Subcutaneous abdominal adipose tissue (tissue), 5 donors: ENCODE measurements around the gene CADPS2.

Source experiments
- H3K27ac ChIP-seq: one replicate; pipeline ENCODE4 v1.7.0; 2013; ENCODE audit warnings: low read depth, mild to moderate bottlenecking, inconsistent platforms, low read length, moderate library complexity
- H3K27me3 ChIP-seq, 5 donors: one replicate each; pipeline ENCODE4 v1.7.0; 2013; ENCODE audit warnings: low read length in 5 of 5, inconsistent platforms in 1 of 5; ENCODE audit not compliant: control insufficient read depth in 5 of 5, insufficient read depth in 4 of 5
- H3K36me3 ChIP-seq, 5 donors: one replicate each; pipeline ENCODE4 v1.7.0; 2013; ENCODE audit warnings: low read length in 5 of 5; ENCODE audit not compliant: control insufficient read depth in 5 of 5, insufficient read depth in 5 of 5
- H3K4me1 ChIP-seq, 5 donors: one replicate each; pipeline ENCODE4 v1.7.0; 2013; ENCODE audit warnings: low read length in 5 of 5, mild to moderate bottlenecking in 3 of 5, moderate library complexity in 1 of 5; ENCODE audit not compliant: control insufficient read depth in 5 of 5, insufficient read depth in 5 of 5
- H3K4me3 ChIP-seq, 5 donors: one replicate each; pipeline ENCODE4 v1.7.0; 2013; ENCODE audit warnings: low read length in 5 of 5, low read depth in 1 of 5
- H3K9ac ChIP-seq, 5 donors: one replicate each; pipeline ENCODE4 v1.7.0; 2013; ENCODE audit warnings: low read length in 5 of 5, mild to moderate bottlenecking in 4 of 5, moderate library complexity in 3 of 5
- H3K9me3 ChIP-seq, 5 donors: one replicate each; pipeline ENCODE4 v1.7.0; 2013; ENCODE audit warnings: low read length in 5 of 5; ENCODE audit not compliant: control insufficient read depth in 5 of 5
- donor health status: healthy.
- donor health status: healthy.
- donor health status: healthy.
- donor health status: healthy.
- donor health status: healthy.

The CADPS2 gene

DNA sequence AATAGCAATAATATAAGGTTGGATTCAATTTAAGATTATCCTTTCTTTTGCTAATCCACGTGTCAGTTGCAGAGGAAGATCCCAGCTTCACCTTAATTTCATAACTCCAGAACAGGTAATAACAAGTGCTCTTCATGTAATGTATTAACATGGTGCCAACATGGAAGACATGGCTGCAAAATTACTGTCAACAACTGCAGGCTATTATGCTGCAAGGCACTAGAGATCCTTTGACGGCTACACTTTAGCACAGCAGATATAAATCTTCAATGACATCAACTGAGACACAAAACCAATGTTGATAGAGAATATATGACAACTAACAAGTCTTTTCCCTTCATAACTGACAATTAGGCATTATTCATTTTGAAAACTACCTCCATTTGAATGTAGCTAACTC lies 283.5 kb downstream of the CADPS2 start:
- Histone ChIP-seq H3K36me3 (no peaks in the 10 kb centered on the region), H3K4me3 (no peak overlapping the region), H3K27ac (no peak overlapping the region), H3K4me1 (no peaks in the 10 kb centered on the region), H3K9ac (no peak overlapping the region), H3K9me3 (no peaks in the 10 kb centered on the region), H3K27me3 (no peaks in the 10 kb centered on the region)

DNA sequence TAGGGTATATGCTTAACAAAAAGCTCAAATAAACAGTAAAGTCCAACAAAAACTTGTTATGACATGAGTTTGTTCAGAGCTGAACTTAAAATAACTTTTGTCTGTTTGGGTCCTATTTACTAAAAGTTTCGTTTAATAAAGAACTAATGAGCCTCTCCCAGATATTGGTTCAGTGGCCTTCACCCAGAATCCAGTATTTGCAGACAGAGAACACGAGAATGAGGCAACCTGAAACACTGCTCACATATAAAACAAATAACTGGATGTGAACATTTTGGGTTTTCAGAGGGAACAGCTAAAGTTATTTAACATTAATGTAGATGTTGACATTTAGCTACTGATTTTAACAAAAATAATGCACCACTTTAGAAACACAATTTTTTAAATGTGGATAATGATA lies 285.6 kb downstream of the CADPS2 start:
- Histone ChIP-seq H3K4me1 (no peaks in the 10 kb centered on the region), H3K27me3 (no peaks in the 10 kb centered on the region), H3K4me3 (no peak overlapping the region), H3K9ac (no peak overlapping the region), H3K9me3 (no peaks in the 10 kb centered on the region), H3K36me3 (no peaks in the 10 kb centered on the region), H3K27ac (no peak overlapping the region)

DNA sequence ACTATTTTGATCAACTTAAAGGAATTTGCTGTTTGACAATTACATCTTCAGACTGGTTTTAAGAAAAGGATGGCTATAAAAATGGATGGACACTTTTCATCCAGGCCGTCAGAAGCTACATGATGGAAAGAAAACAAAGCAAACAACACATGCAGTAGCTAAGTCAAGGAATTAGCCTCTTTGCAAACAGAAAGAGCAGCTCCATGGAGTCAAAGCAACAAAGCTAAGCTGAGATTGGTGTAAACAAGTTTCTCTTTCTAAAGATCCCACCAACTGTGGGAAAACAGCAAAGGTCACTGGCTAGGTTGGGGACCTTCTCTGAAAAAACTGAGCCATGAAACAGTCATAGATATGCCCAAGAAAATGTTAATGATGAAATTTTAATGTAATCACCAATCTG lies 286.2 kb downstream of the CADPS2 start:
- Histone ChIP-seq H3K27ac (no peak overlapping the region), H3K4me3 (no peak overlapping the region), H3K27me3 (no peaks in the 10 kb centered on the region), H3K9me3 (no peaks in the 10 kb centered on the region), H3K4me1 (no peaks in the 10 kb centered on the region), H3K9ac (no peak overlapping the region), H3K36me3 (no peaks in the 10 kb centered on the region)

DNA sequence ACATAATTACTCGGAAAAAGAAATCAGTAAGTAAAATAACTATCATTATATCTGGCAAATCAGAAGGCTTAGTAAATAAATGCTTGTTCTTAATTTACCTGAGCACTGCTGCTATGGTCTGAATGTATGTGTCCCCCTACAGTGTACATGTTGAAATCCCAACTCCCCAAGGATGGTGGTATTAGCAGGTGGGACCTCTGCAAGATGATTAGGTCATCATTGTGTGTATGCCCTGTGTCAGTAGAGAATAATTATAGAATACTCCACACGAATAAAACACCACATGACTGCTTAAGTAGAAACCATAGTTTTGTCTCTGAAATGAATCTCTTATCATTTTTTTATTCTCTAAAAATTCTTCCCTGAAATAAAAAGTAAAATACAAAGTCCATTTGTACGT lies 289.0 kb downstream of the CADPS2 start:
- H3K36me3 ChIP-seq, result no peaks in the 10 kb centered on the region
- H3K27ac ChIP-seq, result no peak overlapping the region
- H3K9me3 ChIP-seq, result no peaks in the 10 kb centered on the region

DNA sequence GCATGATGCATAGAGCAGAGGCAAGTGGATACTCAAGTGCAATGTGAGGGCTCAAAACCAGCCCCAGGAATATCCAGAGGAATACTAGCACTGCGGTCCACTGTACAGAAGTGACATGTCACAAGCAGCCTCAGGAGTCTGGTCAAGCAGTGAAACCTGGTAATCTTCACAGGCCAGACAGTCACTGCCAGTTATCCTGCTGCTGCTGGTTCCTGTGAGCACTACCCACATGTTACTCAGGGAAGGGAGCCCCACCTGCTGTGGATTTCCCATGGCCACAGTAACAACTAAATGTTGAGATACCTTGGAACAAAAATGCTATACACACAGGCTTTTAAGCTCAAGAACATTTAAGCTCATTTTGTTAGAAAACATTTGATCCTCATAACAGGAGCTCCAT lies 290.4 kb downstream of the CADPS2 start:
- no peaks in the 10 kb centered on the region for H3K9me3 ChIP-seq
- no peaks in the 10 kb centered on the region for H3K27me3 ChIP-seq
- H3K9ac ChIP-seq, result no peak overlapping the region
- no peak overlapping the region for H3K4me3 ChIP-seq
- no peaks in the 10 kb centered on the region for H3K36me3 ChIP-seq
- no peaks in the 10 kb centered on the region for H3K4me1 ChIP-seq
- H3K27ac ChIP-seq, result no peak overlapping the region

More for the DNA sequence above, 289.0 kb downstream of the CADPS2 start:
- H3K4me1 ChIP-seq, result no peaks in the 10 kb centered on the region
- H3K27me3 ChIP-seq, result no peaks in the 10 kb centered on the region
- no peak overlapping the region for H3K9ac ChIP-seq
- H3K4me3 ChIP-seq, result no peak overlapping the region

DNA sequence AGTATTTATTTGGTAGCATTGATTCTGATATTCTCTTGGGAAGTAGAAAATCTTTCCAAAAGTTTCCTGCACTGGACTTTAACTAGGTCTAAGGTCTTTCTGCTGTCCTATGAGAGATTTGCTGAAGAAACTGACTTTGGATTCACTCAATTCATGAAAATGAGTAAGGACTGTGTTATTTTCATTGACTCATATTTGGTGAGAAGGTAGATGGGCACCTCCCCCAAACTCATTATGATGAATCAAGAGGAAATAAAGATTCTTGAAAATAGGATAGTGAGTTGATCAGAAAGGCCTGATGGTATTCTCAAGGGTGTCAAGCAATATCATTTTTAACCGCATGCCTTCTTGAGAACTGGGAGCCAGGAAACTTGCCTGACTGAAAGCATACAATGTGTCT lies 297.6 kb downstream of the CADPS2 start:
- Histone ChIP-seq H3K27me3 (no peaks in the 10 kb centered on the region), H3K27ac (no peak overlapping the region), H3K4me1 (peaks cover 0 to 11% (median 6%) of the 10 kb centered on the region in 5 donors), H3K9me3 (no peaks in the 10 kb centered on the region), H3K36me3 (no peaks in the 10 kb centered on the region), H3K4me3 (no peak overlapping the region), H3K9ac (no peak overlapping the region)

DNA sequence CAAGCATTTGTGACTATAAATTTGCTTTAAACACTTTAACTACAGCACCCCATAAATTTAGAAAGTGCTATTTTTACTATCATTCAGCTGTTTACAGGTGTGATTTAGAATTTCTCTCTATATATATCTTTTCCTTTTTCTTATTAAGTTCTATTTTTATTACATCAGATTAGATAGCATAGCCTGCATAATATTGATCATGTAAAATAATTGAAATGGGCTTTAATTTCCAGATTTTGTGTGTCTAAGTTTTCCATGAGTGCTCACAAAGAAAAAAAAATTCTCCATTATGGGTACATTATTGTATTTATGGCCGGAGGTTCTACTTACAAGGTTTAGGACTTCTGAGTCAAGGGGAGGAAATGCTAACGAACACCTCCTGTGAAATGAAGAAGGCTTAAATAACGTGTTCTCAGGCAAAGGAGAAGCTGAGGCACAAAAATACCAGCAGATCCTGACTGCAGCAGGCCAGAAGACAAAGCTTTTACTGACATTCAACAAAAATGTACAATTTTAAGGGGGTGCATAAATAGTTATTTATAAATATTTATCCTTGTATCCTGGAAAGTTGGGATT lies 301.5 kb downstream of the CADPS2 start:
- Histone ChIP-seq H3K27ac (no peak overlapping the region), H3K4me3 (no peak overlapping the region), H3K36me3 (no peaks in the 10 kb centered on the region), H3K9me3 (no peaks in the 10 kb centered on the region), H3K4me1 (peaks cover 0 to 11% (median 6%) of the 10 kb centered on the region in 5 donors), H3K27me3 (no peaks in the 10 kb centered on the region), H3K9ac (no peak overlapping the region)

DNA sequence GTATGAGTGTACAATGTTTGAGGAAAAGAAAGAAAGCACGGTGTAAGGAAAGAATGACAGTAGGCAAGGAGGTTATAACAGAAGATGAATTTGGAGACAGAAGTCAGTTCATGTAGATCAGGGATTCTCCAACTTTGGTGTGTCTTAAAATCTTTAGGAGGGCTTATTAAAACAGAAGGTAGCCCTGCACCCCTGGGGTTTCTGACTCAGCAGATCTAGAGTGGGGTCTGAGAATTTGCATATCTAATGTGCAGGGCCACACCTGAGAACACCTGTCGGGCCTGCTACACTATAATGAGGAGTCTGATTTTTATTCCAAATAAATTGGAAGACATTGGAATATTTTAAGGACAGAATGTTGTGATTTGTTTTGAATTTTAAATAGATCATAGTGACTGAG lies 307.9 kb downstream of the CADPS2 start:
- Histone ChIP-seq H3K27ac (no peak overlapping the region), H3K36me3 (peaks cover 0 to 3% (median 0%) of the 10 kb centered on the region in 5 donors), H3K9ac (no peak overlapping the region), H3K4me3 (no peak overlapping the region), H3K4me1 (no peaks in the 10 kb centered on the region), H3K9me3 (no peaks in the 10 kb centered on the region), H3K27me3 (no peaks in the 10 kb centered on the region)

DNA sequence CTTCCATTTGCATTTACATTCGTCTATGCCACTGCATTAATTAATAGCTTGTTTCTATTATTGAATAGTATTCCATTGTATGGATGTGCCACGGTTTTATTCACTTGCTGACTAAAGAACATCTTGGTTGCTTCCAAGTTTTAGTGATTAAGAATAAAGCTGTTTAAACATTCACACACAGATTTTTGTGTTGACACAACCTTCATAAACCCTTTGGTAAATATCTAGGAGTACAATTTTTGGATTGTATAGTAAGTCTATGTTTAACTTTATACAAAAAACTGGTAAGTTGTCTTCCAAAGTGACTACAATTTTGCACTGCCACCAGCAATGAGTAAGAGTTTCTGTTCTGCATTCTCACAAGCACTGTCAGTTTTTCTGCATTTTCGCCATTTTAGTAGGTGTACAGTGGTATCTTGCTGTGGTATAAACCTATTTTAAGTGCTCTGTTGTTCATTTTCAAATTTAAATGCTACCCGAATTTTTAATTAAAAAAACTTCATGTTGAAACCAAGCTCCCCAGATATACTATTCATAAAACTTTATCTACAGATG lies 308.7 kb downstream of the CADPS2 start:
- H3K4me1 ChIP-seq, result no peaks in the 10 kb centered on the region

DNA sequence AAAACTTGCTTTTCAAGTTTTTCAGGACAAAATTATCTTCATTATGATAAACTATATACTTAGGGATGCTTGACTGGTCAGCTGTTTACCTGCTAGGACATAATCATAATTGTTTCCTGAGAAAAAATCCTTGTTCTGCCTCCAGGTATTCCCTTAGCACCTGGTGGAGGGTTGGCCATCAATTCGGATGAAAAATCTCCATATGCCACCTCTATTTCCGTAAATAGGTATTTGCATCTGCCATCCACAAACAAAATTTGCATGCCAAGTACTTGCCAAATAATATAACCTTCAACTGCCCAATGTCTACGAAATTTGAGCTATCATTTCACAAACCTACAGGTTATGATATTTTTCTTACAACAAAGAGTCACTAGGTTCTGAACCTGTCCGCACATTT lies 313.6 kb downstream of the CADPS2 start:
- Histone ChIP-seq H3K27ac (no peak overlapping the region), H3K27me3 (no peaks in the 10 kb centered on the region), H3K36me3 (no peaks in the 10 kb centered on the region), H3K9me3 (no peaks in the 10 kb centered on the region), H3K9ac (no peak overlapping the region), H3K4me3 (no peak overlapping the region), H3K4me1 (no peaks in the 10 kb centered on the region)

More for the DNA sequence above, 308.7 kb downstream of the CADPS2 start:
- H3K27ac ChIP-seq, result no peak overlapping the region
- H3K9ac ChIP-seq, result no peak overlapping the region
- no peaks in the 10 kb centered on the region for H3K9me3 ChIP-seq
- H3K4me3 ChIP-seq, result no peak overlapping the region
- peaks cover 0 to 3% (median 0%) of the 10 kb centered on the region in 5 donors for H3K36me3 ChIP-seq
- H3K27me3 ChIP-seq, result no peaks in the 10 kb centered on the region
